Mesendoderm (in vitro differentiated cells): ENCODE results near the gene RAD21L1.
A peak's percentile ranks its signal among the peaks of the same experiment; 100 is the strongest.

Experiments
- DNase-seq: peaks from one replicate; pipeline ENCODE4 v3.0.0; 2013
- H2AK5ac ChIP-seq: 2 replicates; pipeline ENCODE4 v1.6.1; 2013; ENCODE audit warnings: low read length, inconsistent platforms
- H2BK120ac ChIP-seq: 2 replicates; pipeline ENCODE4 v1.6.1; 2013; ENCODE audit warnings: low read depth, mild to moderate bottlenecking, low read length, moderate library complexity, mixed read lengths
- H2BK15ac ChIP-seq: replicated peaks from 2 replicates; pipeline ENCODE4 v1.6.1; 2013; ENCODE audit warnings: low read depth, mild to moderate bottlenecking, moderate library complexity
- H2BK5ac ChIP-seq: 2 replicates; pipeline ENCODE4 v1.6.1; 2013; ENCODE audit warnings: low read length, inconsistent platforms
- H3K18ac ChIP-seq: 2 replicates; pipeline ENCODE4 v1.6.1; 2013; ENCODE audit warnings: mild to moderate bottlenecking, low read length, mixed read lengths
- H3K23ac ChIP-seq: one replicate; pipeline ENCODE4 v1.6.1; 2013; ENCODE audit warnings: low read length
- H3K27ac ChIP-seq: 2 replicates; pipeline ENCODE4 v1.5.1; 2013; ENCODE audit warnings: low read depth, mild to moderate bottlenecking, inconsistent platforms, low read length, moderate library complexity
- H3K27me3 ChIP-seq: 2 replicates; pipeline ENCODE4 v1.6.1; 2013; ENCODE audit warnings: low read length, control low read depth, mild to moderate bottlenecking, inconsistent platforms; ENCODE audit not compliant: insufficient read depth, poor library complexity
- H3K36me3 ChIP-seq: 2 replicates; pipeline ENCODE4 v1.6.1; 2013; ENCODE audit warnings: low read length, inconsistent platforms; ENCODE audit not compliant: control insufficient read depth, insufficient read depth
- H3K4ac ChIP-seq: one replicate; pipeline ENCODE4 v1.6.1; 2013; ENCODE audit warnings: low read depth, mild to moderate bottlenecking, low read length, moderate library complexity
- H3K4me1 ChIP-seq: 2 replicates; pipeline ENCODE4 v1.6.1; 2013; ENCODE audit warnings: low read depth, low read length, inconsistent platforms; ENCODE audit not compliant: control insufficient read depth
- H3K4me2 ChIP-seq: 2 replicates; pipeline ENCODE4 v1.6.1; 2013; ENCODE audit warnings: low read length
- H3K4me3 ChIP-seq: 2 replicates; pipeline ENCODE4 v1.5.1; 2013; ENCODE audit warnings: mild to moderate bottlenecking, low read length
- H3K56ac ChIP-seq: one replicate; pipeline ENCODE4 v1.6.1; 2013; ENCODE audit warnings: low read length
- H3K79me1 ChIP-seq: 2 replicates; pipeline ENCODE4 v1.6.1; 2013; ENCODE audit warnings: low read length, inconsistent platforms
- H3K79me2 ChIP-seq: 2 replicates; pipeline ENCODE4 v1.6.1; 2013; ENCODE audit warnings: mild to moderate bottlenecking, low read length; ENCODE audit not compliant: control insufficient read depth, insufficient read depth
- H3K9ac ChIP-seq: 2 replicates; pipeline ENCODE4 v1.6.1; 2013; ENCODE audit warnings: low read length, inconsistent platforms
- H4K5ac ChIP-seq: one replicate; pipeline ENCODE4 v1.6.1; 2013; ENCODE audit warnings: low read length
- H4K8ac ChIP-seq: one replicate; pipeline ENCODE4 v1.6.1; 2013; ENCODE audit warnings: low read depth, mild to moderate bottlenecking, control low read depth, low read length, moderate library complexity
- WGBS: extraction: QIAGEN DNeasy Blood & Tissue Kit; methylation state at CpG from one replicate; pipeline ENCODE4 v1.1.7; 2013; ENCODE audit warnings: low lambda C conversion rate, missing lambda C conversion rate; ENCODE audit not compliant: insufficient coverage; ENCODE audit errors: extremely low coverage; 5-methylcytosine and 5-hydroxymethylcytosine counted together

RAD21L1 gene

DNA sequence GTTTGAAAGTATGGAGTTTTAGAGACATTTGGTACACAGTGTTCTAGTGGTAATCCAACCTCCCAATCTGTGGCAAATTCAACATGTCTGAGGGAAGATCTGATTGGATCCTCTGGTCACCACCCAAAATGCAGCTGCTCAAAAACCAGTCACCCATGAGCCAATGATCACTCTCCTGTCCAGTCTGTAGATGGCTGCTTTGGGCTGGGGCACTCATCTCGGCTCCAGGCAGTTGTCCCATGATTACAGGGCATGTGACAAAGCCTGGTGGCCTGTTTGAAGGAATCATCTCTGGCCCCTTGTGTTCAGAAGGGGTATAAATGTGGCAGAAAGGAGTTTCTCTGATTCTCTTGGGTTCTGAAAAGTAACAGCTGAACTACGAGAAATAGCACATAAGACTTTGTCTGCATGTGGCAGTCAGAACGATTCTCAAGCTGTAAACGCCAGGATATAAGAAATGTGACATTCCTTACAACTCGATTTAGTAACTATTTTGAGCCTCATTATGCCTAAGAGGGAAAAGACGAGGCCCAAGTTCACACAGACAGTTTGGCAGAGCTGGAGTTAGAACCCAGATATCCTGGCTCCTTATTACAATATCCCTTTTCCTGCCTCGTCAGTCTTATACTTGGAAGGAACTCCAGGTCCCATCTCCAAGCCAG is 26.5 kb upstream of the RAD21L1 start:
- Histone ChIP-seq H2BK15ac (no peak overlapping the region), H3K56ac (no peak overlapping the region), H2BK120ac (no peak overlapping the region), H4K5ac (no peak overlapping the region), H2AK5ac (no peak overlapping the region), H3K18ac (no peak overlapping the region), H3K79me1 (no peaks in the 10 kb centered on the region), H3K4me1 (no peaks in the 10 kb centered on the region), H3K4me2 (no peak overlapping the region), H3K27me3 (no peaks in the 10 kb centered on the region), H3K79me2 (no peaks in the 10 kb centered on the region), H3K36me3 (no peaks in the 10 kb centered on the region), H3K4ac (no peak overlapping the region), H3K27ac (no peak overlapping the region), H2BK5ac (no peak overlapping the region), H3K23ac (no peak overlapping the region), H4K8ac (no peak overlapping the region), H3K4me3 (no peak overlapping the region), H3K9ac (no peak overlapping the region)
- no peak for DNase-seq
- WGBS: no CpG with 5 or more reads among the region's 7 CpGs

DNA sequence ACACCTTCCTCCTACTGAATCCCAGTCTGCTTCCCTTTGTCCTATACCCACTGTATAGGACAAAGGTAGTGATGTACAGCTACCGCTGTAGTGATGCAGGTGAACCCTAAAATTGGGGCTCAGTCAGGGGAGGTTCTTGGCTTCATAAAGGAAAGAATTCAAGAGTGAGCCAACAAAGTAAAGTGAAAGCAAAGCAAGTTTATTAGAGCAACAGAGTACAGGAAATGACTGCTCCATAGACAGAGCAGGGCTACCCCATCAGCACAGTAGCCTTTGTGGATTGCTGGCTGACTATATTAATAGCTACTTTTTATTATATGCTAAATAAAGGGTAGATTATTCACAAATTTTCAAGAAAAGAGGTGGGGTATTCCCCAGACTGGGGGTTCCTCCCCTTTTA is 25.9 kb upstream of the RAD21L1 start:
- Histone ChIP-seq H3K36me3 (no peaks in the 10 kb centered on the region), H3K79me2 (no peaks in the 10 kb centered on the region), H3K4ac (no peak overlapping the region), H3K9ac (no peak overlapping the region), H2BK5ac (no peak overlapping the region), H3K56ac (no peak overlapping the region), H3K79me1 (no peaks in the 10 kb centered on the region), H3K4me2 (no peak overlapping the region), H3K27ac (no peak overlapping the region), H2BK120ac (no peak overlapping the region), H3K4me3 (no peak overlapping the region), H3K23ac (no peak overlapping the region), H2BK15ac (no peak overlapping the region), H2AK5ac (no peak overlapping the region), H3K18ac (no peak overlapping the region), H4K5ac (no peak overlapping the region), H3K4me1 (no peaks in the 10 kb centered on the region), H3K27me3 (no peaks in the 10 kb centered on the region), H4K8ac (no peak overlapping the region)
- no CpG with 5 or more reads among the region's 1 CpG for WGBS
- DNase-seq: no peak

DNA sequence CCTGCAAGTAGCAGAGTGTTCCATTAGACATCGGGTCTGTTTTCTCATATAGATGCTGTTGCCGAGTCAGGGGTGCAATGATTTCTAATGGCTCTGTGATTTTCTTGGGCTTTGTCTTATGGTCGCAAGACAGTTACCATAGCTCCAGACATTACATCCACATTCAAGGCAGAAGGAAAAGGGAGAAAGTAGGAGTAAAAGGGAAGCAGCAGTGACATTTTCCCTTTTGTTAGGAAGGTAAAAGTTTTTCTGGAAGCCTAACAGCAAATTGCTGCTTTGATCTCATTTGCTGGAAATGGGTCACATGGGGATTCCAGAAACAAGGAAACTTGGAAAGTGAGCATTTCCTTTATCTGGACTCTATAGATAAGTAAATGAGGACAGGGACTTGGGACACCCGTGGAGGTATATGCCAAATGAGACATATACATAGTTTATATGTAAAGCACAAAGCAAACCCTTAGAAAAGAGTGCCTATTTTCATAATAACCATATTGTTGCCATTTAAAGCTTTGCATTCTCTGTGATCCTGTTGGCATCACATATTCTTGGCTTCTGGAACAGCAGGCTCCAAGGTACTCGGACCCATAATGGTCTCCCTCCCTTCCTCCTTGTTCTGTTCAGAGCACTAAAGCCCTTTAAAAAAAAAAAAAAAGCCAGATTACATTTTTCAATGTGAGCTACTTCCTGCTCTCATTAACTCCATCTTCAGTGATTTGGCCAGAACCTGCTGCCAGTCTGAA is 22.9 kb upstream of the RAD21L1 start, which contains the start of gene C20orf202:
Gene C20orf202 (plus strand): TSS at position 693 of the 743 bp plus-strand sequence. CDS start 132 bp downstream, outside the sequence.
- no peaks in the 10 kb centered on the region for H3K27me3 ChIP-seq
- H2BK15ac ChIP-seq: no peak within 1 kb of the TSS
- no peak within 1 kb of the TSS for H4K5ac ChIP-seq
- H3K79me1 ChIP-seq: no peaks in the 10 kb centered on the region
- no peak within 1 kb of the TSS for H2BK5ac ChIP-seq
- H2BK120ac ChIP-seq: no peak within 1 kb of the TSS
- H3K4me3 ChIP-seq: no peak within 1 kb of the TSS
- H3K4me2 ChIP-seq: no peak within 1 kb of the TSS
- H3K79me2 ChIP-seq: no peaks in the 10 kb centered on the region
- no peak within 1 kb of the TSS for H3K23ac ChIP-seq
- H3K27ac ChIP-seq: no peak within 1 kb of the TSS
- H3K36me3 ChIP-seq: no peaks in the 10 kb centered on the region
- no peak within 1 kb of the TSS for H4K8ac ChIP-seq
- WGBS: no CpG with 5 or more reads among the region's 5 CpGs
- DNase-seq: no peak
- H2AK5ac ChIP-seq: no peak within 1 kb of the TSS
- H3K9ac ChIP-seq: no peak within 1 kb of the TSS
- no peak within 1 kb of the TSS for H3K18ac ChIP-seq
- H3K56ac ChIP-seq: peak within 1 kb of the TSS; percentile 46
- H3K4me1 ChIP-seq: no peaks in the 10 kb centered on the region
- no peak within 1 kb of the TSS for H3K4ac ChIP-seq

DNA sequence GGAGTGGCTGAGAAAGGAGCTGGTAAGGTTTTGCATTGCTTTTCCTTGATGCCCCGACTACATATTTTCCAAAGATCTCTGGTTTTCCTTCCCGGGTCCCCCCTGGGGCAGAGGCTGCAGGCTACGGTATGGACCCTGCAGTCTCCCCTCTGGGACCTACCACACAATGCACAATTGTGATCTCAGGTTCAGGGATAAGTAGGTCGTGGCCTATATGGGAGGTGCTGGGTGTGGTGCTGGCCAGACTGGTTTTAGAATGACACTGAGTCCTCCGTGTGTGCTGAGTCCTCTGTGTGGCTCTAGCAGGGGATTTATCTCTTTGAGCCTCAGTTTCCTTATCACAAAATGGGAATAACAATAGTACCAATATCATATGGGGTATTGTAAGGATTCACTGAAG is 22.2 kb upstream of the RAD21L1 start:
- no peak overlapping the region for H4K8ac ChIP-seq
- H3K27ac ChIP-seq: no peak overlapping the region
- no peak overlapping the region for H2BK15ac ChIP-seq
- DNase-seq: no peak
- peak overlapping the region; percentile 46 for H3K56ac ChIP-seq
- no peaks in the 10 kb centered on the region for H3K79me2 ChIP-seq
- no peak overlapping the region for H2BK120ac ChIP-seq
- H3K36me3 ChIP-seq: no peaks in the 10 kb centered on the region
- no peak overlapping the region for H3K4me3 ChIP-seq
- no peaks in the 10 kb centered on the region for H3K79me1 ChIP-seq
- no peak overlapping the region for H3K9ac ChIP-seq
- H3K4me1 ChIP-seq: no peaks in the 10 kb centered on the region
- H2AK5ac ChIP-seq: no peak overlapping the region
- H3K27me3 ChIP-seq: no peaks in the 10 kb centered on the region
- H3K23ac ChIP-seq: no peak overlapping the region
- WGBS: no CpG with 5 or more reads among the region's 5 CpGs
- no peak overlapping the region for H3K4me2 ChIP-seq
- no peak overlapping the region for H3K4ac ChIP-seq
- no peak overlapping the region for H4K5ac ChIP-seq
- no peak overlapping the region for H2BK5ac ChIP-seq
- no peak overlapping the region for H3K18ac ChIP-seq

DNA sequence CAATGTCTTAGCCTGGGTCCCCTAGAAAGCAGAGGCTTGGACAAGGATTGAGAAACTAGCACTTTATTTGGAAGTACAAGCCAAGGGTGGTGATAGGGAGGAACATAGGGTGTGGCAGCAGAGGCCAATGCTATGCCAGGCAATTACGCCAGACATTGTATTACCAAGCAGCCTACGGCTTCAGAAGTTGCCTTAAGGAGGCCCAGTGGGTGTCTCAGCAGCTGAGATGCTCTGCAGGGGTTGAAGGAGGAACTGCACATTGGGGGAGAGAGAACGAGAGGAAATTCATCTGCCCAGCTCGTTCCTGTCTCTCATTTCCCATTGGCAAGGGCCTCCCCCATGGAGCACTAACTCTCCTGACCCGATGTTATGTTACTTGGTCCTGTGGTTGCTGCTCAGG is 21.7 kb upstream of the RAD21L1 start:
- H3K27ac ChIP-seq: no peak overlapping the region
- no peaks in the 10 kb centered on the region for H3K27me3 ChIP-seq
- no peak overlapping the region for H3K4me3 ChIP-seq
- no CpG with 5 or more reads among the region's 5 CpGs for WGBS
- H2AK5ac ChIP-seq: no peak overlapping the region
- H3K4me2 ChIP-seq: no peak overlapping the region
- H3K4me1 ChIP-seq: no peaks in the 10 kb centered on the region
- H2BK120ac ChIP-seq: no peak overlapping the region
- no peaks in the 10 kb centered on the region for H3K36me3 ChIP-seq
- H2BK15ac ChIP-seq: no peak overlapping the region
- H4K8ac ChIP-seq: no peak overlapping the region
- no peaks in the 10 kb centered on the region for H3K79me2 ChIP-seq
- no peak overlapping the region for H3K18ac ChIP-seq
- H3K4ac ChIP-seq: no peak overlapping the region
- no peaks in the 10 kb centered on the region for H3K79me1 ChIP-seq
- H2BK5ac ChIP-seq: no peak overlapping the region
- H3K56ac ChIP-seq: no peak overlapping the region
- no peak overlapping the region for H3K9ac ChIP-seq
- no peak for DNase-seq
- no peak overlapping the region for H3K23ac ChIP-seq
- H4K5ac ChIP-seq: no peak overlapping the region
